ENCODE data around the gene SH3BGR. TPM values are rescaled to one million over a fixed set of nuclear protein-coding genes. Genes with fewer than 3 reads are reported as not detected.

The SH3BGR gene
- total and polyA plus RNA-seq, 2 of the 8 experiments (the other 6 are each of a cell fraction or from before 2014, with no cell fraction given) = 2.1 to 5.9 TPM

GRCh38 chr21:39523399-39523798 lies 71.6 kb downstream of the SH3BGR start (continued):
- TF ChIP-seq, protein P1, sequence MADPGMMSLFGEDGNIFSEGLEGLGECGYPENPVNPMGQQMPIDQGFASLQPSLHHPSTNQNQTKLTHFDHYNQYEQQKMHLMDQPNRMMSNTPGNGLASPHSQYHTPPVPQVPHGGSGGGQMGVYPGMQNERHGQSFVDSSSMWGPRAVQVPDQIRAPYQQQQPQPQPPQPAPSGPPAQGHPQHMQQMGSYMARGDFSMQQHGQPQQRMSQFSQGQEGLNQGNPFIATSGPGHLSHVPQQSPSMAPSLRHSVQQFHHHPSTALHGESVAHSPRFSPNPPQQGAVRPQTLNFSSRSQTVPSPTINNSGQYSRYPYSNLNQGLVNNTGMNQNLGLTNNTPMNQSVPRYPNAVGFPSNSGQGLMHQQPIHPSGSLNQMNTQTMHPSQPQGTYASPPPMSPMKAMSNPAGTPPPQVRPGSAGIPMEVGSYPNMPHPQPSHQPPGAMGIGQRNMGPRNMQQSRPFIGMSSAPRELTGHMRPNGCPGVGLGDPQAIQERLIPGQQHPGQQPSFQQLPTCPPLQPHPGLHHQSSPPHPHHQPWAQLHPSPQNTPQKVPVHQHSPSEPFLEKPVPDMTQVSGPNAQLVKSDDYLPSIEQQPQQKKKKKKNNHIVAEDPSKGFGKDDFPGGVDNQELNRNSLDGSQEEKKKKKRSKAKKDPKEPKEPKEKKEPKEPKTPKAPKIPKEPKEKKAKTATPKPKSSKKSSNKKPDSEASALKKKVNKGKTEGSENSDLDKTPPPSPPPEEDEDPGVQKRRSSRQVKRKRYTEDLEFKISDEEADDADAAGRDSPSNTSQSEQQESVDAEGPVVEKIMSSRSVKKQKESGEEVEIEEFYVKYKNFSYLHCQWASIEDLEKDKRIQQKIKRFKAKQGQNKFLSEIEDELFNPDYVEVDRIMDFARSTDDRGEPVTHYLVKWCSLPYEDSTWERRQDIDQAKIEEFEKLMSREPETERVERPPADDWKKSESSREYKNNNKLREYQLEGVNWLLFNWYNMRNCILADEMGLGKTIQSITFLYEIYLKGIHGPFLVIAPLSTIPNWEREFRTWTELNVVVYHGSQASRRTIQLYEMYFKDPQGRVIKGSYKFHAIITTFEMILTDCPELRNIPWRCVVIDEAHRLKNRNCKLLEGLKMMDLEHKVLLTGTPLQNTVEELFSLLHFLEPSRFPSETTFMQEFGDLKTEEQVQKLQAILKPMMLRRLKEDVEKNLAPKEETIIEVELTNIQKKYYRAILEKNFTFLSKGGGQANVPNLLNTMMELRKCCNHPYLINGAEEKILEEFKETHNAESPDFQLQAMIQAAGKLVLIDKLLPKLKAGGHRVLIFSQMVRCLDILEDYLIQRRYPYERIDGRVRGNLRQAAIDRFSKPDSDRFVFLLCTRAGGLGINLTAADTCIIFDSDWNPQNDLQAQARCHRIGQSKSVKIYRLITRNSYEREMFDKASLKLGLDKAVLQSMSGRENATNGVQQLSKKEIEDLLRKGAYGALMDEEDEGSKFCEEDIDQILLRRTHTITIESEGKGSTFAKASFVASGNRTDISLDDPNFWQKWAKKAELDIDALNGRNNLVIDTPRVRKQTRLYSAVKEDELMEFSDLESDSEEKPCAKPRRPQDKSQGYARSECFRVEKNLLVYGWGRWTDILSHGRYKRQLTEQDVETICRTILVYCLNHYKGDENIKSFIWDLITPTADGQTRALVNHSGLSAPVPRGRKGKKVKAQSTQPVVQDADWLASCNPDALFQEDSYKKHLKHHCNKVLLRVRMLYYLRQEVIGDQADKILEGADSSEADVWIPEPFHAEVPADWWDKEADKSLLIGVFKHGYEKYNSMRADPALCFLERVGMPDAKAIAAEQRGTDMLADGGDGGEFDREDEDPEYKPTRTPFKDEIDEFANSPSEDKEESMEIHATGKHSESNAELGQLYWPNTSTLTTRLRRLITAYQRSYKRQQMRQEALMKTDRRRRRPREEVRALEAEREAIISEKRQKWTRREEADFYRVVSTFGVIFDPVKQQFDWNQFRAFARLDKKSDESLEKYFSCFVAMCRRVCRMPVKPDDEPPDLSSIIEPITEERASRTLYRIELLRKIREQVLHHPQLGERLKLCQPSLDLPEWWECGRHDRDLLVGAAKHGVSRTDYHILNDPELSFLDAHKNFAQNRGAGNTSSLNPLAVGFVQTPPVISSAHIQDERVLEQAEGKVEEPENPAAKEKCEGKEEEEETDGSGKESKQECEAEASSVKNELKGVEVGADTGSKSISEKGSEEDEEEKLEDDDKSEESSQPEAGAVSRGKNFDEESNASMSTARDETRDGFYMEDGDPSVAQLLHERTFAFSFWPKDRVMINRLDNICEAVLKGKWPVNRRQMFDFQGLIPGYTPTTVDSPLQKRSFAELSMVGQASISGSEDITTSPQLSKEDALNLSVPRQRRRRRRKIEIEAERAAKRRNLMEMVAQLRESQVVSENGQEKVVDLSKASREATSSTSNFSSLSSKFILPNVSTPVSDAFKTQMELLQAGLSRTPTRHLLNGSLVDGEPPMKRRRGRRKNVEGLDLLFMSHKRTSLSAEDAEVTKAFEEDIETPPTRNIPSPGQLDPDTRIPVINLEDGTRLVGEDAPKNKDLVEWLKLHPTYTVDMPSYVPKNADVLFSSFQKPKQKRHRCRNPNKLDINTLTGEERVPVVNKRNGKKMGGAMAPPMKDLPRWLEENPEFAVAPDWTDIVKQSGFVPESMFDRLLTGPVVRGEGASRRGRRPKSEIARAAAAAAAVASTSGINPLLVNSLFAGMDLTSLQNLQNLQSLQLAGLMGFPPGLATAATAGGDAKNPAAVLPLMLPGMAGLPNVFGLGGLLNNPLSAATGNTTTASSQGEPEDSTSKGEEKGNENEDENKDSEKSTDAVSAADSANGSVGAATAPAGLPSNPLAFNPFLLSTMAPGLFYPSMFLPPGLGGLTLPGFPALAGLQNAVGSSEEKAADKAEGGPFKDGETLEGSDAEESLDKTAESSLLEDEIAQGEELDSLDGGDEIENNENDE (IDR thresholded peaks at IDR 0.05; ENCODE audit: insufficient replicate concordance, low read length) = no peak
- TF ChIP-seq EZH2 (IDR thresholded peaks at IDR 0.05; ENCODE audit: low read depth, low read length, severe bottlenecking) (no peak), CTBP2 (IDR thresholded peaks at IDR 0.05; ENCODE audit: borderline replicate concordance, insufficient read depth, insufficient read length, low read length) (no peak), SUZ12 (IDR thresholded peaks at IDR 0.05; ENCODE audit: low read length) (no peak), KDM5A (IDR thresholded peaks at IDR 0.05; ENCODE audit: low read length) (no peak)
- TF ChIP-seq, protein P2, sequence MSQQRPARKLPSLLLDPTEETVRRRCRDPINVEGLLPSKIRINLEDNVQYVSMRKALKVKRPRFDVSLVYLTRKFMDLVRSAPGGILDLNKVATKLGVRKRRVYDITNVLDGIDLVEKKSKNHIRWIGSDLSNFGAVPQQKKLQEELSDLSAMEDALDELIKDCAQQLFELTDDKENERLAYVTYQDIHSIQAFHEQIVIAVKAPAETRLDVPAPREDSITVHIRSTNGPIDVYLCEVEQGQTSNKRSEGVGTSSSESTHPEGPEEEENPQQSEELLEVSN (IDR thresholded peaks at IDR 0.05) = no peak
